ENCODE results near the gene GARNL3.

Gene GARNL3

DNA sequence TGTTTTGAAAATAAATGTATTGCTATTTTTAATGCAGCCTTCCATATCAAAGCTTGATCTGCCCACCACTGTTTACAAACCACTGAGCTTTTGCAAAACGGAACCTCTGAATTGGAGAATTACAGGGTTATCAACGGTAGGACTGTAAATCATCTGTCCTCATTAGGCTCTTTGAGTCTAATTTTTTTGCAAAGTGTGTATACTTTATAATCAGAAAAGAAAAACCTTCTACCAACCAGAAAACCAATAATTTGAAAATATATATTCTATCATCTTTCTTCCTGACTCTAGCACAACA is 125.6 kb downstream of the GARNL3 start:
- DNase-seq: no peak

GRCh38 chr9:127390563-127390962 is 126.0 kb downstream of the GARNL3 start:
- no peak for DNase-seq

DNA sequence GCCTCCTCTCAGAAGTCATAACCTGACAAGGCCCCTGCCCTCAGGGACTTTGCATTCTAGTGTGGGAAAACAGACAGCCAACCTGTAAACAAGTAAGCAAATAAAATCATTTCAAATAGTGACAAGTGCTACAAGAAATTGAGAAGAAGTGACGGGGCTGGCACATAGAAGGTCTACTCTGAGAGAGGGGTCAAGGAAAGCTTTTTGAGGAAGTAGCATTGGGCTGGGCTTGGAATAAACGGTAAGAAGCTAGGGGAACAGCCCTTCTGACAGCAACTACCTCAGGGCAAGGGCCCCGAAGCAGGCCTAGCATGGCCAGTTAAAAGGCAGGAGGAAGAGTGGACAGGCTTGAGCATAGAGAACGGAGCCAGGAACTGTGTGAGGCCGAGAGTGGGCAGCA is 127.6 kb downstream of the GARNL3 start:
- no peak for DNase-seq

DNA sequence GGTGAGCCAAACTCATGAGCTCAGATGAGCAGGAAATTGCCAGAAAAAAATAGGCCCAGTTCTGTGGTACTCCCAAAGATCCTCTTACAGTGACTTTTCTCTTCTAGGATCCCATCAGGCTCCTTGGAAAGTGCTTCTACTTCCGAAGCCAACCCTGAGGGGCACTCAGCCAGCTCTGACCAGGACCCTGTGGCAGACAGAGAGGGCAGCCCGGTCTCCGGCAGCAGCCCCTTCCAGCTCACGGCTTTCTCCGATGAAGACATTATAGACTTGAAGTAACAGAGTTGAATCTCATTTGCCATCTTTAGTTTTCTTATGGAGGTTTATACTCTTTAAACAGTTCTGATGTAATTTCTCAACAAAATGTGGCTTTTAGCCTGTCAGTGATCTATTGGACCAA is 128.4 kb downstream of the GARNL3 start:
- no peak for DNase-seq

GRCh38 chr9:127393645-127394044 is 129.1 kb downstream of the GARNL3 start:
- DNase-seq: no peak

- DNase-seq: no peak
Measured at GRCh38 chr9:127395497-127396252, 131.1 kb downstream of the GARNL3 start.

DNA sequence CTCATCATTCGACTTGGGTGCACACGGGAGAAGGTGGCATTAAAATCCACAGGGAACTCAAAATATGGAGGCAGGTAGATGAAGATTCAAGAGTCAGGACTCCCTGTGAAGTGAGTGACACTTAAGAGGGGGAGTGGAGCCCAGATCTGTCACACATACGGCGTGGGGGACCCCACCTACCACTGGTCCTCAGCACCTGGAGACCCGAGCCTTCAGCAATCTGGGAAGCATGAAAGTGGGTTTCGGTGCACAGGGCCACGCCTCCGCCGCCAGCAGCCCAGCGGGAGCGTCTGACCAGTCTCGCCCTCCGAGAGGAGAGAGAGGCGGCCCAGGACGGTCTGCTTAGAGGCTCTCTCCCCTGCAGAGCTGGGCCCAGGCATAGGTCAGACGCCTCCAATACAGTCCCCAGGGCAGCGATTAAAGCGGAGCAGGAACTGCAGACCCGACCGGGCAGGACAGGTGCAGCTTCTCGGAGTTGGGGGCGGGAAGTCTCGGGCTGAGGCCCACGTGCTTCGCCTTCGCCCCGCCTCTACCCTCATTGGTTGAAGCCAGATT is 131.8 kb downstream of the GARNL3 start:
- DNase-seq: no peak

- peak; percentile 83 for DNase-seq
Measured at GRCh38 chr9:127396808-127397645, 132.5 kb downstream of the GARNL3 start, which contains the start of gene SLC2A8. SLC2A8 (plus strand) TSS chr9:127397169; CDS start chr9:127397231, 62 bp downstream.

GRCh38 chr9:127397646-127398274 is 133.2 kb downstream of the GARNL3 start:
- DNase-seq: peak; percentile 12

DNA sequence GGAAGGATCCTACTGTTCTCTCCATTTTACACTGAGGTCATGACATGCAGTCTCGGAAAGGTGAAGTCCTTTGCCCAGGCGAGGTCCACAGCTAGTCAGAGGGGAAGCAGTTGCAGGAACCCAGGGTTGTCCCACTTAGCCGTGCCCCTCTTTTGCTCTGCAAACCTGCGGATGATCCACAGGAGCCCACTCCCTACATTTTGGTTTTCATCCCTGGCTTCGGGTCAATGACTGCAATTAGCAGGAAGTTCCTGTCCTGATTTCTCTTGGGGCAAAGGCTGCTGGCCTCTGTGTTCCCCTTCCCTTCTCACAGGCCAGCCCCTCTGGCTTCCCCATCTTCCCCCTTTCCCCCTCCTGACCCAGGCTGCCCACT is 133.7 kb downstream of the GARNL3 start:
- DNase-seq: no peak

- no peak for DNase-seq
Measured at GRCh38 chr9:127398715-127399400, 134.3 kb downstream of the GARNL3 start.

- no peak for DNase-seq
Measured at GRCh38 chr9:127399736-127400269, 135.2 kb downstream of the GARNL3 start.

- DNase-seq: no peak
Measured at GRCh38 chr9:127402401-127403090, 138.0 kb downstream of the GARNL3 start.

DNA sequence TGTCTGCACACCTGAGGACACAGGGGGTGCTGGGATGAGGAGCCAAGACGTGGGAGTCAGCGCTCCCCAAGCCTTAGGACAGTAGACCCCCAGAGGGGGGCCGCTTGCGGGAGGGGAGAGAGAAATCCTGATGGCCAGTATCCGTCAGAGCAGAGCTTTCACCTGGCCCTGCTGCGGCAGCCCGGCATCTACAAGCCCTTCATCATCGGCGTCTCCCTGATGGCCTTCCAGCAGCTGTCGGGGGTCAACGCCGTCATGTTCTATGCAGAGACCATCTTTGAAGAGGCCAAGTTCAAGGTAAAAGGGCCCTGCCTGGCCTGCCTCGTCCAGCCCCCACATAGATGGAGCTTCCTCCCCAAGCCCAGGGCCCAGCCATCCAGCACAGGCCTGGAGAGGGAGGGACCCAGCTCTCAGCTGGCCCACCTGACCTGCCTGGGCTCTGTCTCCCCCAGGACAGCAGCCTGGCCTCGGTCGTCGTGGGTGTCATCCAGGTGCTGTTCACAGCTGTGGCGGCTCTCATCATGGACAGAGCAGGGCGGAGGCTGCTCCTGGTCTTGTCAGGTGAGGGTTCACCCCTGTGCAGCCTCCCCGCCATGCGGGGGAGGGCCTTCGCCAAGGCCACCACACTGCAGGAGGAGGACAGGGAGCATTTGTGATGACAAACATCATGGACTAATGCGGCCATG is 139.1 kb downstream of the GARNL3 start:
- no peak for DNase-seq

DNA sequence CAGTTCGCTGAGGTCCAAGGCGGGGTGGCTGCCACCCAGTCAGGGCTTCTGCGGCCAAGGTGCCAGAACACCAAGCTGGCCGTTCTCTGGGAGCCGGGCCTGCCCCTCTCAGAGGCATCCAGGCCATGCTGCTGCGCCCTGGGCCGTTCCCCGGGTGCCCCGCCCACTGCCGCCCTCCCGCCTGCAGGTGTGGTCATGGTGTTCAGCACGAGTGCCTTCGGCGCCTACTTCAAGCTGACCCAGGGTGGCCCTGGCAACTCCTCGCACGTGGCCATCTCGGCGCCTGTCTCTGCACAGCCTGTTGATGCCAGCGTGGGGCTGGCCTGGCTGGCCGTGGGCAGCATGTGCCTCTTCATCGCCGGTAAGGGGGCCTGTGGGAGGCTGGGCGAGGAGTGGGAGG is 140.1 kb downstream of the GARNL3 start:
- DNase-seq: no peak

GRCh38 chr9:127405344-127406125 is 141.0 kb downstream of the GARNL3 start:
- DNase-seq: no peak

DNA sequence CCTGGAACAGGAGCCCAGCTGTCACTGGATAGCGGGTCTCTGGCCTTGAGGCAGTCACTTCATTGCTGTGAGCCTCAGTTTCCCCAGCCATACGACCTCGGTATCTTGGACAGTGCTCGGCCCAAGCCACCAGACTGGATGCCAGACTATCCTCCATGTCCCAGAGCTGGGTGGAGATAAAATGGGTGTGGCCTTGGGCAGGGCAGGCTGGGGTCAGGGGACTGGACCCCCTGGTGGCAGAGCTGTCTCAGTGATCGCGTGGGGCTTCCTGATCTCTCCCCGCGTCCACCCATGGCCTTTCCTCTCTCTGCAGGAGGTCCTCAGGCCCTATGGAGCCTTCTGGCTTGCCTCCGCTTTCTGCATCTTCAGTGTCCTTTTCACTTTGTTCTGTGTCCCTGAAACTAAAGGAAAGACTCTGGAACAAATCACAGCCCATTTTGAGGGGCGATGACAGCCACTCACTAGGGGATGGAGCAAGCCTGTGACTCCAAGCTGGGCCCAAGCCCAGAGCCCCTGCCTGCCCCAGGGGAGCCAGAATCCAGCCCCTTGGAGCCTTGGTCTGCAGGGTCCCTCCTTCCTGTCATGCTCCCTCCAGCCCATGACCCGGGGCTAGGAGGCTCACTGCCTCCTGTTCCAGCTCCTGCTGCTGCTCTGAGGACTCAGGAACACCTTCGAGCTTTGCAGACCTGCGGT is 142.4 kb downstream of the GARNL3 start:
- DNase-seq: no peak

- no peak for DNase-seq
Measured at GRCh38 chr9:127407492-127407843, 142.9 kb downstream of the GARNL3 start.

DNA sequence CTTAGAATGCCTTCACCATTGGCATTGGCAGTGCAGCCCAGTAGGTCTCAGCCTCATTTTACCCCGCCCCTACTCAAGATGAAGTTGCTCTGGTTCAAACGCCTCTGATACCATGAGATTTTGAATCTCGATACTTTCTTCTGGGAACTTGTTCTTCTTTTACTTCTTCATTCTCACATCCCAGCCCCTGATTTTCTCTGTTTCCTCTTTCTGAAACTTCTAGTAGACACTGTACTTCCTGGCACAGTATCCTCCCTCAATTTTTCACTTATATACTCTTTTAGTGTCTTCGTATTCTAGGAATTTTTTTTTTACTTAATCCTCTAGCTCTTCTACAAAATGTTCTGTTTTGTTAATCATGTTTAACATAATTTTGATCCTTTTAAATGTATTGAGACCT is 146.5 kb downstream of the GARNL3 start:
- no peak for DNase-seq

GRCh38 chr9:127415141-127415540 is 150.6 kb downstream of the GARNL3 start:
- no peak for DNase-seq
